T-cell (primary cell): ENCODE measurements around the gene BSND. TPM values are rescaled to one million over a fixed set of nuclear protein-coding genes. Genes with fewer than 3 reads are reported as not detected.

Source experiments
- ATAC-seq, 4 experiments: fragments of 200-7000 bp in 3 of 4; fragments of 150-1000 bp in 1 of 4; cut with Tn5 transposase; replicated peaks in 1 of 4; 1 replicate in 3 of 4; 2 replicates in 1 of 4; pipeline ENCODE4 v1.10.0; 2021; ENCODE audit warnings: moderate library complexity in 3 of 4, mild to moderate bottlenecking in 2 of 4, moderate number of reproducible peaks in 1 of 4
- CTCF ChIA-PET, 2 donors: fragments of 300-600 bp; sonication (Branson Sonifier 250); formaldehyde crosslinking; loops; one replicate each; lab custom pipeline; 2022; ENCODE audit warnings: antibody characterized with exemption in 2 of 2; lab: Charles Lee
- POLR2A ChIA-PET, 2 donors: fragments of 300-600 bp; sonication (Branson Sonifier 250); formaldehyde crosslinking; loops; one replicate each; lab custom pipeline; 2022; ENCODE audit warnings: antibody characterized with exemption in 2 of 2; lab: Charles Lee
- DNase-seq, 35 experiments: peaks; one replicate each; pipeline versions ENCODE4 v3.0.0 to v3.0.0-alpha.2; 2013 to 2023
- H3K27ac ChIP-seq: one replicate; pipeline ENCODE4 v1.5.1; 2013; ENCODE audit warnings: low read length
- H3K27me3 ChIP-seq, 2 experiments: replicated peaks in 1 of 2; 1 replicate in 1 of 2; 2 replicates in 1 of 2; pipeline versions ENCODE4 v1.6.1 to v1.7.0; 2013; ENCODE audit warnings: low read length in 1 of 2, mixed read lengths in 1 of 2; ENCODE audit not compliant: control insufficient read depth in 2 of 2, insufficient read depth in 2 of 2; ENCODE audit errors: extremely low read depth in 1 of 2
- H3K36me3 ChIP-seq, 2 donors: 1 replicate in 1 of 2; 2 replicates in 1 of 2; pipeline versions ENCODE4 v1.6.1 to v1.7.0; 2013; ENCODE audit warnings: low read length in 1 of 2; ENCODE audit not compliant: control insufficient read depth in 2 of 2, insufficient read depth in 1 of 2; ENCODE audit errors: extremely low read depth in 1 of 2
- H3K4me1 ChIP-seq, 2 experiments: 1 replicate in 1 of 2; 2 replicates in 1 of 2; pipeline versions ENCODE4 v1.6.1 to v1.7.0; 2013; ENCODE audit warnings: low read length in 2 of 2, mixed read lengths in 1 of 2; ENCODE audit not compliant: insufficient read depth in 2 of 2, control insufficient read depth in 1 of 2; ENCODE audit errors: extremely low read depth in 1 of 2
- H3K4me3 ChIP-seq, 2 donors: 1 replicate in 1 of 2; 2 replicates in 1 of 2; pipeline versions ENCODE4 v1.5.1 to v1.7.0; 2013; ENCODE audit warnings: mild to moderate bottlenecking in 2 of 2, low read length in 1 of 2, moderate library complexity in 1 of 2; ENCODE audit not compliant: control insufficient read depth in 1 of 2; ENCODE audit errors: extremely low read depth in 1 of 2
- H3K9me3 ChIP-seq: 2 replicates; pipeline ENCODE4 v1.7.0; 2013
- H3K27ac Mint-ChIP-seq, 2 donors: one replicate each; pipeline ENCODE4 v1.8.0; 2020 to 2021; ENCODE audit warnings: mild to moderate bottlenecking in 2 of 2, mixed read lengths in 2 of 2
- H3K27me3 Mint-ChIP-seq, 2 donors: one replicate each; pipeline ENCODE4 v1.8.0; 2021 to 2022; ENCODE audit warnings: mixed read lengths in 2 of 2
- H3K36me3 Mint-ChIP-seq: one replicate; pipeline ENCODE4 v1.8.0; 2021; ENCODE audit warnings: mixed read lengths
- H3K4me1 Mint-ChIP-seq, 3 donors: one replicate each; pipeline ENCODE4 v1.8.0; 2020 to 2022; ENCODE audit warnings: mixed read lengths in 3 of 3, mild to moderate bottlenecking in 1 of 3
- H3K4me3 Mint-ChIP-seq, 3 donors: one replicate each; pipeline ENCODE4 v1.8.0; 2020 to 2022; ENCODE audit warnings: mild to moderate bottlenecking in 3 of 3, mixed read lengths in 3 of 3, moderate library complexity in 3 of 3
- H3K9me3 Mint-ChIP-seq, 3 donors: one replicate each; pipeline ENCODE4 v1.8.0; 2020 to 2022; ENCODE audit warnings: mixed read lengths in 3 of 3
- WGBS: methylation state at CpG from one replicate; pipeline ENCODE4 v1.1.5; 2013; ENCODE audit warnings: missing lambda C conversion rate; ENCODE audit not compliant: insufficient coverage; 5-methylcytosine and 5-hydroxymethylcytosine counted together
- total RNA-seq, 35 experiments: library from RNA in 6 of 35; stranded (reverse) in 6 of 35; fragments of 120-200 nt in 1 of 35; gene quantifications; one replicate each; pipeline versions ENCODE4 v1.2.1 to v1.2.4 and lab custom pipeline; 2013 to 2026

BSND gene
- total RNA-seq, 5 donors from 2014 or later (not counting 1 experiment from before 2014, with no cell fraction given): not detected

DNA sequence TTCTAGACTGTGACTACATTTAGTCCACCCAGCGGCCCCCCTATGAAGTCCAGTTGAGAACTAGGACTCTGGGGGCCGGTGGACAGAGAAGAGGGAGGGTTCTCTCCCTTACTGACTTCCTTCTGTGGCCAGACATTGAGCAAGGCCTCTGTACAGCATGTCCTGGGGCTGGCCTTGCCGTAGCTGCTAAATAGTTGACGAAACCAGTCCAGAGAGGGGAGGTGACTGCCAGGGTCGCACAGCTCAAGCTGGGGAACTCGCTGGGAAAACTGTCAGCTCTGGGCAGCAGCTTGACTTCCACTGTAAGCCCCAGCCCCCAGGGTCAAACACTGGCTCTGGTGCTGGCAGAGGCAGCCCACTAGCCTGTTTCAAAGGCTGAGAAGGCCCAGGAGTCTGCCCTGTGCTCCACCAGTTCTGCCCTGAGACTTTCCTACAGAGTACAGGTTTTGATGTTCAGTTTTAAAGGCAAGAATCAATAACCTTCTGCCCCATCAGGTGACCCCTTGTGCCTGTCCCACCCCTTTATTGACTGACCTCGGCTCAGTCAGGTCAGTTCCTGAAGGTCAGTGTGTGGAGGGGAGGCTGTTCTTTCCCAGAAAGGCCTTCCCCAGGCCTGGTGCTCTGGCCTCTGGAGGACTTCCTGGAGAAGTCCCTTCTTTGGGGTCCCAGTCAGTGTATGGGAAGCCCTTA, 54.7 kb downstream of the BSND start:
- no peaks in the 10 kb centered on the region for H3K4me1 ChIP-seq
- POLR2A ChIA-PET: no interaction called here
- no peak overlapping the region for H3K27ac ChIP-seq
- H3K27me3 ChIP-seq: peaks cover 0 to 11% of the 10 kb centered on the region in 2 experiments
- H3K4me3 ChIP-seq: no peak overlapping the region
- 50% methylated on average over 5 of the region's 7 CpGs for WGBS
- no peaks in the 10 kb centered on the region for H3K9me3 Mint-ChIP-seq
- H3K4me3 Mint-ChIP-seq: no peak overlapping the region
- ATAC-seq (no peak), DNase-seq (peak in 1 of 35 experiments; percentile 4)
- CTCF ChIA-PET: no interaction called here
- H3K4me1 Mint-ChIP-seq: no peaks in the 10 kb centered on the region
- H3K27ac Mint-ChIP-seq: no peak overlapping the region
- no peaks in the 10 kb centered on the region for H3K36me3 ChIP-seq
- H3K36me3 Mint-ChIP-seq: no peaks in the 10 kb centered on the region
- peaks cover 0 to 3% of the 10 kb centered on the region in 2 donors for H3K27me3 Mint-ChIP-seq
- no peaks in the 10 kb centered on the region for H3K9me3 ChIP-seq

GRCh38 chr1:55054396-55054795, 55.7 kb downstream of the BSND start:
- POLR2A ChIA-PET: no interaction called here
- no peak overlapping the region for H3K27ac Mint-ChIP-seq
- no peaks in the 10 kb centered on the region for H3K4me1 ChIP-seq
- no peak overlapping the region for H3K27ac ChIP-seq
- DNase-seq (peak in 1 of 35 experiments; percentile 12), ATAC-seq (no peak)
- H3K36me3 ChIP-seq: no peaks in the 10 kb centered on the region
- H3K4me3 Mint-ChIP-seq: no peak overlapping the region
- no peaks in the 10 kb centered on the region for H3K4me1 Mint-ChIP-seq
- 77% methylated on average over 3 of the region's 5 CpGs for WGBS
- peaks cover 0 to 6% of the 10 kb centered on the region in 2 experiments for H3K27me3 ChIP-seq
- peaks cover 0 to 3% of the 10 kb centered on the region in 2 donors for H3K27me3 Mint-ChIP-seq
- H3K36me3 Mint-ChIP-seq: no peaks in the 10 kb centered on the region
- H3K9me3 Mint-ChIP-seq: no peaks in the 10 kb centered on the region
- CTCF ChIA-PET: no interaction called here
- no peak overlapping the region for H3K4me3 ChIP-seq
- H3K9me3 ChIP-seq: no peaks in the 10 kb centered on the region

GRCh38 chr1:55055084-55055882, 56.5 kb downstream of the BSND start:
- no peaks in the 10 kb centered on the region for H3K36me3 ChIP-seq
- ATAC-seq (no peak), DNase-seq (no peak)
- Mint-ChIP-seq H3K27me3 (peaks cover 0 to 3% of the 10 kb centered on the region in 2 donors), H3K4me3 (no peak overlapping the region), H3K36me3 (no peaks in the 10 kb centered on the region), H3K27ac (no peak overlapping the region), H3K9me3 (no peaks in the 10 kb centered on the region), H3K4me1 (no peaks in the 10 kb centered on the region)
- no peaks in the 10 kb centered on the region for H3K9me3 ChIP-seq
- CTCF ChIA-PET: no interaction called here
- H3K4me3 ChIP-seq: no peak overlapping the region
- POLR2A ChIA-PET: no interaction called here
- 86% methylated on average over 9 of the region's 12 CpGs for WGBS
- peaks cover 0 to 4% of the 10 kb centered on the region in 2 experiments for H3K27me3 ChIP-seq
- H3K4me1 ChIP-seq: no peaks in the 10 kb centered on the region
- no peak overlapping the region for H3K27ac ChIP-seq

DNA sequence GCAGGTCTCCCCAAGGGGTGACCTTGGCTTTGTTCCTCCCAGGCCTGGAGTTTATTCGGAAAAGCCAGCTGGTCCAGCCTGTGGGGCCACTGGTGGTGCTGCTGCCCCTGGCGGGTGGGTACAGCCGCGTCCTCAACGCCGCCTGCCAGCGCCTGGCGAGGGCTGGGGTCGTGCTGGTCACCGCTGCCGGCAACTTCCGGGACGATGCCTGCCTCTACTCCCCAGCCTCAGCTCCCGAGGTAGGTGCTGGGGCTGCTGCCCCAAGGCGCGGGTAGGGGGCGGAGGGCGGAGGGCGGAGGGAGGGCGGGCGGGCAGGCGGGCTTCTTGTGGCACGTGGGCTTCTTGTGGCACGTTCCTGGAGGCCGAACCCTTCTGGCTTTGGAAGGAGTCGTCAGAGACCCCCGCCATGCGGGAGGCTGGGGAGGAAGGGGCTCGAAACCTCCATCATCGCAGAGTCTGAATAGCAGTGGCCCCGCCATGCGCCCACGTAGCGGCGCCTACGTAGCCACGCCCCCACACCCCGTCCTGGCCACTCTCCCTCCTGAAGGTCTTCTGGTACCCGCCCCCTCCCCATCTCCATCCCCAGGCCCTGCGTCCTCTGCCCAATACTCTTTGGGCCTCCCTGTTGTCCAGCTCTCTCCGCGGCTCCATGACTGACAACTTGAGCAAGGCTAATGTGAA, 57.4 kb downstream of the BSND start:
- WGBS: 94% methylated on average over 22 of the region's 42 CpGs
- H3K27me3 Mint-ChIP-seq: no peaks in the 10 kb centered on the region
- no peak overlapping the region for H3K4me3 Mint-ChIP-seq
- no peaks in the 10 kb centered on the region for H3K4me1 Mint-ChIP-seq
- POLR2A ChIA-PET: no interaction called here
- H3K9me3 ChIP-seq: no peaks in the 10 kb centered on the region
- no peaks in the 10 kb centered on the region for H3K36me3 Mint-ChIP-seq
- H3K4me3 ChIP-seq: no peak overlapping the region
- CTCF ChIA-PET: no interaction called here
- no peaks in the 10 kb centered on the region for H3K36me3 ChIP-seq
- H3K27me3 ChIP-seq: peaks cover 0 to 5% of the 10 kb centered on the region in 2 experiments
- no peak for ATAC-seq
- no peak for DNase-seq
- H3K27ac Mint-ChIP-seq: no peak overlapping the region
- H3K27ac ChIP-seq: no peak overlapping the region
- no peaks in the 10 kb centered on the region for H3K9me3 Mint-ChIP-seq
- H3K4me1 ChIP-seq: no peaks in the 10 kb centered on the region

GRCh38 chr1:55056632-55056992, 57.9 kb downstream of the BSND start:
- Histone ChIP-seq H3K4me3 (no peak overlapping the region), H3K9me3 (no peaks in the 10 kb centered on the region), H3K36me3 (no peaks in the 10 kb centered on the region), H3K27ac (no peak overlapping the region), H3K27me3 (peaks cover 0 to 5% of the 10 kb centered on the region in 2 experiments), H3K4me1 (no peaks in the 10 kb centered on the region)
- H3K9me3 Mint-ChIP-seq: no peaks in the 10 kb centered on the region
- ATAC-seq: no peak
- no peaks in the 10 kb centered on the region for H3K36me3 Mint-ChIP-seq
- ChIA-PET CTCF (no interaction called here), POLR2A (no interaction called here)
- H3K27ac Mint-ChIP-seq: no peak overlapping the region
- 92% methylated on average over 5 of the region's 20 CpGs for WGBS
- no peaks in the 10 kb centered on the region for H3K4me1 Mint-ChIP-seq
- no peaks in the 10 kb centered on the region for H3K27me3 Mint-ChIP-seq
- DNase-seq: no peak
- no peak overlapping the region for H3K4me3 Mint-ChIP-seq

GRCh38 chr1:55057270-55057955, 58.7 kb downstream of the BSND start:
- peaks cover 0 to 5% of the 10 kb centered on the region in 2 experiments for H3K27me3 ChIP-seq
- no peak overlapping the region for H3K27ac ChIP-seq
- H3K9me3 Mint-ChIP-seq: no peaks in the 10 kb centered on the region
- no peaks in the 10 kb centered on the region for H3K9me3 ChIP-seq
- H3K36me3 ChIP-seq: no peaks in the 10 kb centered on the region
- no peaks in the 10 kb centered on the region for H3K36me3 Mint-ChIP-seq
- DNase-seq (no peak), ATAC-seq (no peak)
- no peaks in the 10 kb centered on the region for H3K27me3 Mint-ChIP-seq
- WGBS: 73% methylated on average over 12 of the region's 15 CpGs
- no peak overlapping the region for H3K27ac Mint-ChIP-seq
- H3K4me1 Mint-ChIP-seq: no peaks in the 10 kb centered on the region
- ChIA-PET POLR2A (no interaction called here), CTCF (no interaction called here)
- H3K4me3 Mint-ChIP-seq: no peak overlapping the region
- no peak overlapping the region for H3K4me3 ChIP-seq
- no peaks in the 10 kb centered on the region for H3K4me1 ChIP-seq
